ENCODE data around the gene ADCY1.

Gene ADCY1

GRCh38 chr7:45698303-45699014 lies 124.3 kb downstream of the ADCY1 start:
- no peak for DNase-seq

GRCh38 chr7:45699015-45699309 lies 124.8 kb downstream of the ADCY1 start:
- DNase-seq: no peak

- DNase-seq: no peak
Measured at GRCh38 chr7:45699726-45700390, 125.7 kb downstream of the ADCY1 start.

- no peak for DNase-seq
Measured at GRCh38 chr7:45700556-45700955, 126.4 kb downstream of the ADCY1 start.

- DNase-seq: no peak
Measured at GRCh38 chr7:45701701-45702510, 127.7 kb downstream of the ADCY1 start.

GRCh38 chr7:45702751-45703150 lies 128.6 kb downstream of the ADCY1 start:
- no peak for DNase-seq

GRCh38 chr7:45703373-45703821 lies 129.2 kb downstream of the ADCY1 start:
- no peak for DNase-seq

- no peak for DNase-seq
Measured at GRCh38 chr7:45703911-45704682, 129.9 kb downstream of the ADCY1 start.

- no peak for DNase-seq
Measured at GRCh38 chr7:45704683-45705016, 130.5 kb downstream of the ADCY1 start.

GRCh38 chr7:45708046-45708950 lies 134.1 kb downstream of the ADCY1 start:
- no peak for DNase-seq

GRCh38 chr7:45709168-45710042 lies 135.2 kb downstream of the ADCY1 start:
- no peak for DNase-seq

- no peak for DNase-seq
Measured at GRCh38 chr7:45710271-45711160, 136.3 kb downstream of the ADCY1 start.

- DNase-seq: no peak
Measured at GRCh38 chr7:45711161-45711490, 137.0 kb downstream of the ADCY1 start.

- DNase-seq: no peak
Measured at GRCh38 chr7:45712057-45712689, 138.0 kb downstream of the ADCY1 start.

- DNase-seq: no peak
Measured at GRCh38 chr7:45712872-45713668, 138.9 kb downstream of the ADCY1 start.

GRCh38 chr7:45713669-45714520 lies 139.7 kb downstream of the ADCY1 start:
- no peak for DNase-seq

GRCh38 chr7:45714521-45714820 lies 140.3 kb downstream of the ADCY1 start:
- DNase-seq: no peak

Data from CD4-positive, alpha-beta T cell treated with Interleukin-4 for 1 hour (primary cell).